HT-29 (cell line): Measurements from ENCODE around the gene IPO13. TPM values are rescaled to one million over a fixed set of nuclear protein-coding genes. Genes with fewer than 3 reads are reported as not detected.

Source experiments
- DNase-seq: peaks from one replicate; pipeline ENCODE4 v3.0.0-alpha.2; 2015; ENCODE audit warnings: low spot score
- total RNA-seq: library from RNA; depleted of rRNA; stranded (reverse); fragments of >200 nt; shearing (Covaris generic); gene quantifications from 2 replicates; pipeline ENCODE4 v1.2.3, GENCODE V29; 2014; rRNA removed

IPO13 gene
- total RNA-seq, 1 experiment from 2014 or later: 19.1 TPM

DNA sequence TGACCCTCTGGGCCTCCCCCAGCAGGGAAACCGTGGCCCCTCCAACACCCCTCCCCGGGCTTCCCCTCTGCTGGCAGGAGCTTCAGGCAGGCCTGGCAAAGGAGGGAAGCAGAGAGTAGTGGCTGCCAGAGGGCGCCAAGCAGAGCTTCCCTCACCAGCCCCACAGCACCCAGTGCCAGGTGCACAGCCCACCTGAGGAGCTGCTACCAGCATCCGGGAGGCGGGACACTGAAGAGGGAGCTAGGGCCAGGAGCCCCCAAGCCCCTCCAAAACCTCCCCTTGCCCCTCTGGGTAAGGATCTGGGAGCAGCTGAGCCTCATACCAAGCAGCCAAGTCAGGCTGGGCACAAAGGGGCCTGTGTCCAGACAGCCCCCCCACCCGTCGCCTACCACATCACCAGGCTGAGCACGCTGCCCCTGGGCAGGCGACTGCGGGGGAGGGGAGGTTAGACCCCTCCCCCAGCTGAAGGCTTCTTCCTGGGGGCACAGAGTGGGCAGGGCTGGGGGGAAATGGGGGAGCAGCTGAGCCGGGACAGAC, 64.3 kb downstream of the IPO13 start:
- no peak for DNase-seq

DNA sequence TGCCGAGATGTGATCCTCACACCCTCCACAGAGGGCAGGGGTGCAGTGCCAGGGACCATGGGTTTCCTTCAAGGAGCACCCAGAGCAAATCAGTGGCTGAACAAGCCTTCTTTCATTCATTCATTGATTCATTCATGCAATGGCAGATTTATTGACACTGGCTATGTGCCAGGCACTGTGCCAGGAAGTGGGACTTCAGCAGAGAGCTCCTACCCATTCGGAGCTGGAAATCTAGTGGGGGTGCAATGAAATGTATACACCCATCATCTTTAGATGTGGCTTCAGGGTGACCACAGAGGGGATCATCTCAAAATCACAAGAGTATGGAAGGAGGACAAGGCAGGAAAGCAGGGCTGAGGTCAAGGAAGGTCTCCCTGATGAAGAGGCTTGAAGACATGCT, 65.7 kb downstream of the IPO13 start:
- no peak for DNase-seq

DNA sequence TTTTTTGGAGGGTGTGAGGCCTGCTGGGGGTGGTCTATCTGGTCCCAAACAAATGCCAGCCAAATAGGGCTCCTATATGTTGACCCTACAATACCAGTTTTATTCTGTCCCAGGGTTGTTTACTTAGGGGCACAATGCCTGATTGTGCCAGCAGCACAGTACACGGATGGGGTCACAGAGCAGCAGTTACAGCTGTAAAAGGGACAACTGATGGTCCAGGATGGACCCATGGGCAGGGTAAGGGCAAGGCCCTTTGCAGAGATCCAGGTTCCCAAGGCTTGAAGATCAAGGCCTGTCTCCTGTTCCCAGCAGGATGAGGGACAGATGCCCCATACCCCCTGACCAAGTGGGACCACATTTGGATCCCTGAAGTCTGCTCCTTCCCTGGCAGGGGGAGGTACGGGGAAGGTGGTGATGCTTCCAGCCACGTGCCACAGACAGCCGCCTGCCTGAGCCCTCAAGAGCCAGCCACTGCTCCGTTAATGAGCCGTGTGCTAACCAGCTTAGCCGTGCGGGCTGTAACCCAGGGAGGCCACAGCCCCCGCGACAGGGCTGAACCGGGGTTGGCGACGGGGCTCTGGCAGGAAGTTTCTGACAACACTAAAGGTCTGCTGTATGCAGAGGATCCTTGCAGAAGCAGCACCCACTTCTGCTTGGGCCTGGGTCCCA, 66.3 kb downstream of the IPO13 start:
- no peak for DNase-seq

DNA sequence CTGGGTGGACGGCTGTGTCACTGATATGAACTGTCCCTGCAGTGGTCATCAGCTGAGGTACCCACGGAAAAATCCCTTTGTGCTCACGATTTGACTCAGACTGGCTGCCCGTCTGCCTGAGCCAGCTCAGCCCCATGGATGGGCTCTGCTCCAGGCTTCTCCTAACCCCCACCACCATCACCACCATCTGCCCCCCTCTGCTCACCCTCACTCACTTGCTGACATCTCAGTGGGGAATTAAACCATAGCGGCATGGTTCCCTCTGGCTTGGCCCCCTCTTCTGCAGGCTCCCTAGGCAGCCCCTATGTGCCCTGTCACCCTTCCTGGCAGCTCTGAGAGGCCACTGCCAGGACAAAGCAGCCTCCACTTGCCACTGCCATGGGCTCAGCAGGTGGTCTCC, 67.2 kb downstream of the IPO13 start:
- DNase-seq: no peak

DNA sequence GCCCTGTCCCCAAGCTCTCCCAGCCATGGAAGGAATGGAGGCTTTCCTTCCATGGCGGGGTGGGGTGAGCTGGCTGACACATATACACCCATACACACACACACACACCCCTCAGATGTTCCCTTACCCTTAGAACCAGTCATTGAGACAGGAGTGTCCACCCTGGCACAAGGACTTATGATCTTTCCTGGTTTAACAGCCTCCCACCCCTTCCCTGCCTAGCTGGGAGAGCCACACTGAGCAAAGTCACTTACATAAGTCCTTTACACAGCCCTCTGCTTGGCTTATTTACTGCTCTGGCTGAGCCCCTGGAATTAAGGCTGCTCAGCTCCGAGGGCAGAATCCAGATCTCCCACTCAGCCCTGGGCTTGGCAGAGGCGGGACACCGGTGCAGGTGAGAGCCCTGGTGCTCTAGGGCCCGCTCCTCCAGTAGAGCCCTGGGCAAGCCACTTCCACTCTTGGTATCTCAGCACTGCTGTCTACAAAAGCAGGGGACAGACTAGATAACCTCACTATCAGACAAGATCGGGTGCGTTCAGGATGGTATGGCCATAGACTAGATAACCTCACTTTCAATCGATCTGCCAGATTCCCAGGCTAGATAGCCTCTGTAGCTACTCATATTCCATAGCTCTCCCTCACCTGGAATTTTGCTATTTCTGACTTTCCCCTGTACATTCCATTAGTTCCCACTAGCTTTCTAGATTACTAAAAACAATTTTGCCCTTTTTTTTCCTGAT, 67.8 kb downstream of the IPO13 start:
- DNase-seq: no peak

DNA sequence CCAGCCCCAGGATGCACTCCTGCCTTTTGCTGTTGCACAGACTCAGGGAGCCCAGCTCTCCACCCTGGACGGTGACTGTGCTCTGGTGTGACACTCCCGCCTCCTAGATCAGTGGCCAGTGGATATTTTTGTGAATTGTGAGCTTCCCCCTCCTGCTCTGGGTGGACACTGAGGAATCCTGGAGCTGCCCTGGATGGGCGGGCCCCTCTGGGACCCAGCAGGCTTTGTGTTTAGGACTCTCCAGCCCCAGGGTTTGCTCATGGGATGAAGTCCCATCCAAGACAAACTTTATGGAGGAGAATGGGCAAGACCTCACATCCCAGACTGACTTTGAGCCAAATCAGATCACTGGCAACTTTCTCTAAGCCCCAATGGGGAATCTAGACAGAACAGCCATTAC, 68.5 kb downstream of the IPO13 start:
- DNase-seq: no peak

DNA sequence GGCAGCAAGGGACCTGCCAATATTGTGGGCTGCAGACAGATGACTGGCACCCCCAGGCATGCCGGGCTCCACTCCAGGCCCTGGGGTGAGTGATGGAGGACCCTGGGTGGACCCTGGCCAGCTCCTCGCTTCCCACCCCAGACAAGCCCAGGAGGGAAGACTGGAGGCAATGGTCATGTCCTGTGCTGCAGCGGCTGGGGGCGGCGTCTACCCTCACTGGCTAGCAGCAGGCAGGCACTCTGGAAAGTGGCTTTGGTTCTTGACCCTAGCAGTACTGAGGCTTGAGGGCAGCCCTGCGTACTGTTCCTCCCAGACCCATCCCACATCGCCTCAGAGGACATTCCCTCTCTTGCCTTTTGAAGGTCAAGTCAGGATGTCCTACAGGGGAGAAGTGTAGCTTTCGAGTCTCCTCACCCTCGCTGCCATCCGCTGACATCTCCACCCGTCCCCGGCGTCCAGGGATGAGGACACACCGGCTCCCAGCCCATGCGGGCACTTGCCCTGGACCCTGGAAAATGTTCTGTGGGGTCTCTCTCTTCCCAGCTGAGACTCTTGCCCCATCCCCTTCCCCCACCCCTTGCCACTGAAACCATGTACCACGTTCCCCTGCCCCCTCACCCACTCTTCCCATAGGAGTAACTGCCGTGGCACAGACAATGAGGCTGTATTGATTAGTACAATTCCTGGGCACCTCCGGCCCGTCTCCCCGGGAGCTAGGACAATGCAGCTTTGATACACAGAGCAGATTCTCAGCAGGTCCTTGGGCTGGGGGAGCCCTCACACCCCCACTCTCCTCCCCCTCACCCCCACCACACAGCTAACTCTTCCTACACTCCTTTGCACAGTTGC, 69.5 kb downstream of the IPO13 start:
- DNase-seq: no peak

DNA sequence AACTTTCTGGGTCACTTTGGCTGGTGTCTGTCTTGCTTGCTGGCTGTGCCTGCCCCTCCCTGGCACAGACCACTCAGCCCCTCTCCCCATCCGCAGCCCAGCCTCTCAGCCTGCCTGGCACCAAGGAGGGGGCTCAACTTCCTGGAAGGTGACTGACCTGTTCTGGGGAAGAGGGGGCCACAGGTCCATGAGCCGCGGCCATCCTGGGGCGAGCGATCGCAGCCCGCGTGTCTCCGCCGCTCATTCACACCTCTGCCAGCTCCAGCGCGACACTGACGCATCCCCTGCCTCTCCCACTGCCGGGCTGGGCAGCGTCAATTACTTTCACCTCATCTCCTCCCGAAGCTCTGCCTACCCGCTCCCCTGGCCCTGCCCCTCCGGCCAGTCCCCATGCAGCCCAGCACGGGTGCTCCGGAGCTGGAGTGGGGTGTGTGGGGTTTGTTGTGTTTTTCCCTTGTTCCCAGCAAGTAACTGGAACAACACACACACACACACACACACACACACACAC, 70.2 kb downstream of the IPO13 start:
- no peak for DNase-seq

Other genes with a start within 250 kb of the IPO13 start
- gene ST3GAL3, start 239.4 kb upstream of the IPO13 start, total RNA-seq: 4.6 and 4.8 TPM in 2 replicates
- not detected in 2 replicates for gene ARTN, start 13.1 kb upstream of the IPO13 start, total RNA-seq
- gene DPH2, start 23.1 kb downstream of the IPO13 start, total RNA-seq: 118 and 120 TPM in 2 replicates
- gene ATP6V0B, start 28.0 kb downstream of the IPO13 start, total RNA-seq: 254 and 277 TPM in 2 replicates
- gene B4GALT2, start 32.3 kb downstream of the IPO13 start, total RNA-seq: 153 and 159 TPM in 2 replicates
- 8.8 and 9.2 TPM in 2 replicates for gene CCDC24, start 44.6 kb downstream of the IPO13 start, total RNA-seq
- gene SLC6A9, start 84.5 kb downstream of the IPO13 start, total RNA-seq: 1.0 and 1.9 TPM in 2 replicates
- gene KLF17, start 171.9 kb downstream of the IPO13 start, total RNA-seq: not detected in 2 replicates
- not detected in 2 replicates for gene KLF18, start 194.7 kb downstream of the IPO13 start, total RNA-seq